ENCODE measurements around the gene AEBP1.

The AEBP1 gene

DNA sequence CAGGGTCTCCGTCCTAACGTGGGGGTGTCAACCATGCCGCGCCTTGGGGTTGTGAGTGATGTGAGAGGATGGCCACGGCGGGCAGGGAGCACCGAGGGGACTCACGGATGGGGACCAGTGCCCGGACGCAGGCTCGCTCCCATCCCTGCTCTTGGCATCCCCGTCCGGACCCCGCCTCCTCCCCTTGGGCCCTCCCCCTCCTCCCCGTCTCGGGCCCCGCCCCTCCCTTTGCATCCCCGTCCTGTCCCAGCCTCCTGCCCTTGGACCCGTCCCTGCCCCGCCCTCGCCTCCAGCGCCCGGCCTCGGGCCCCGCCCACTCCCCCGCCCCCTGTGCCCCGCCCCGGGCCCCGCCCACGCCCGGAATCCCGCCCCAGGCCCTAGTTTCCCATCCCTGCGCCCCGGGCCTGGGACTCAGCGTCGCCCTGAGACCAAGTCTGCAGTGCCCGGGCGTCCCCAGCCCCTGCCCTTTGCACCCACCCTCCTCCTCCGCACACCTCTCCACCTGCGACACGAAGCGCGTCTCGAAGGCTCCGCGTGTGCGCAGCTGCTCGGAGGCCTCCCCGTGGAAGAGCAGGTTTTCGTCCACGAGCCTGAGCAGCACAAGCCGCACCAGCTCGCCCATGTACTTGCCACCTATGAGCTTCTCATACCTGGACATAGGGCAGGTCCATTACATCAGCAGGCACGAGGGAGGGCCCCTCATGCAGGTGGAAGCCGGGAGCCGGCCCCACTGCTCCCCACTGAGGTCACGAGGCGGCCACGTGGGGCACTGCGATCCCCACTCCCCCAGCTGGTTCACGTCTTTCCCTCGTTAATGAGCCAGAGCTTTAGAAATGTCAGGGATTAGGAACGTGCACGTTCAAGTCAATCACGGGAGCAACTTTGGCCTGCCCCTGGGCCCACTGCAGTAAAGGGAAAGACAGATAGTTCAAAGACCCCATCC, 42.1 kb downstream of the AEBP1 start:
- H2AFZ ChIP-seq (ENCODE audit: low read length) = peak overlapping the region; percentile 68
- no peaks in the 10 kb centered on the region for H3K79me1 ChIP-seq (ENCODE audit: low read depth, low read length)
- WGBS, 2 donors (ENCODE audit: extremely low coverage in 2 of 2, insufficient read length in 2 of 2, insufficient replicate concordance in 1 of 2) = no CpG with 5 or more reads among the region's 65 CpGs
- H3K18ac ChIP-seq (ENCODE audit: low read length) = peak overlapping the region; percentile 97
- H2AK5ac ChIP-seq (ENCODE audit: low read depth, low read length) = peak overlapping the region; percentile 39
- peak overlapping the region in 1 of 2 donors; percentile 79 for H3K4me3 ChIP-seq (ENCODE audit: low read length in 2 of 2)
- no peak overlapping the region for H4K8ac ChIP-seq (ENCODE audit: low read depth, low read length)
- no peak overlapping the region for H2BK120ac ChIP-seq (ENCODE audit: low read depth, low read length)
- H3K36me3 ChIP-seq (replicated peaks in 1 of 2; ENCODE audit: control insufficient read depth in 2 of 2, insufficient read depth in 2 of 2, low read length in 2 of 2) = no peaks in the 10 kb centered on the region
- peak overlapping the region; percentile 76 for H3K23ac ChIP-seq (ENCODE audit: low read depth, low read length, poor library complexity)
- peak; percentile 77 for DNase-seq (ENCODE audit: low spot score)
- H2BK12ac ChIP-seq (ENCODE audit: low read length) = no peak overlapping the region
- no peak overlapping the region for H2BK5ac ChIP-seq (ENCODE audit: low read length)
- H3K9me3 ChIP-seq (replicated peaks in 1 of 2; ENCODE audit: control insufficient read depth in 2 of 2, insufficient read depth in 1 of 2, low read depth in 1 of 2, low read length in 2 of 2) = peaks cover 6 to 7% of the 10 kb centered on the region in 2 donors
- no peak overlapping the region for H4K91ac ChIP-seq (ENCODE audit: low read depth, low read length, poor library complexity)
- H2BK15ac ChIP-seq (ENCODE audit: low read length) = no peak overlapping the region
- peak overlapping the region; percentile 85 for H3K4me2 ChIP-seq (ENCODE audit: insufficient read depth, low read length, poor library complexity, severe bottlenecking)
- no peak overlapping the region for H3K4ac ChIP-seq (ENCODE audit: low read length)
- peaks cover 5 to 18% of the 10 kb centered on the region in 2 donors for H3K4me1 ChIP-seq (ENCODE audit: control insufficient read depth in 2 of 2, insufficient read depth in 1 of 2, low read depth in 1 of 2, low read length in 2 of 2)
- peaks cover 7 to 86% (median 26%) of the 10 kb centered on the region in 3 experiments for H3K27me3 ChIP-seq (ENCODE audit: control insufficient read depth in 3 of 3, insufficient read depth in 3 of 3, low read depth in 1 of 3, low read length in 3 of 3)
- H3K9ac ChIP-seq (ENCODE audit: low read depth, low read length, poor library complexity) = peak overlapping the region; percentile 85
- H3K27ac ChIP-seq (replicated peaks; ENCODE audit: low read length) = no peak overlapping the region
- peak overlapping the region; percentile 99 for H3K14ac ChIP-seq (ENCODE audit: low read length)

DNA sequence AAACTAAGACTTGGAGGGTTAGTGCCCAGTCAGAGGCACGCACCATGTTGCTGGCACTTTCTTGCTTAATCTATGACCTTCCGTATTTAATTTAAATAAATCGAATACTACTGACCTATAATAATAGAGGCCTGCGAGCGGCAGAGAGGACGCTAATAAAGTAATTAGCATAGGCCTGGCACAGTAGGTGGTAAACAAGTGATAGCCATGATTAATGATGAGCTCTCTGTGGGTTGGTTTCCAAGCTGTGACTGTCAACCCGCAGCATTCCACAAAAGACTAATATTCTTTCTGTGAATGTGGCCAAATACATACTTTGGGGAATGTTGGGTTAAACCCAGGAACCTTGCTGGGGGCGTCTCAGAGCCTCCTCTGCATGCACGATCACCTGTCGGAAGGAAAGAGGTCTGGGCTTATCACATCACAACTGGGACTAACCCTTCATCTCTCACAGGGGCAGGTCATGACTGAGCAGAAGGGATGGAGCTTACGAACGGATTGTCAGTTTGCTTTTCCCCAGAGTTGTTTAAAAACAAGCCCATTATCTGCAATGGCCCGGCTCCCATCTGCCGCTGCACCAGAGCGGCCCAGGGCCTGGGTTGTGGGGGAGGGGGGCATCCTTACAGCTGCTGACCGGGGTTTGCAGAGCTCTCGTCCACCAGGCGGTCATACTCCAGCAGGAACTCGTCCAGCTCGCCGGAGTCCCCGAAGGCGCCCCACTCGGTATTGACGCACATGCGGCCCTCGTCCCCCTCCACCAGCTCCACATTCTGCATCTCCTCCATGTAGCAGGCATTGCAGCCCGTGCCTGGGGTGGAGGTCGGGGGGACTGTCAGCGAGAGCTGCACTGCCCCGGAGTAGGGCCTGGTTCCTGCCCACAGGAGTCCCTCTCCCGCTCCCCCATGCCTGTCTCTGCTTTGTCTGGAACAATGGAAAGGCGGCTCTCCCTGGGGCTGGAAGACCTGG, 43.2 kb downstream of the AEBP1 start:
- no peak overlapping the region for H4K91ac ChIP-seq (ENCODE audit: low read depth, low read length, poor library complexity)
- peaks cover 6 to 7% of the 10 kb centered on the region in 2 donors for H3K9me3 ChIP-seq (replicated peaks in 1 of 2; ENCODE audit: control insufficient read depth in 2 of 2, insufficient read depth in 1 of 2, low read depth in 1 of 2, low read length in 2 of 2)
- H3K79me1 ChIP-seq (ENCODE audit: low read depth, low read length) = no peaks in the 10 kb centered on the region
- no peak for DNase-seq (ENCODE audit: low spot score)
- no peak overlapping the region for H3K9ac ChIP-seq (ENCODE audit: low read depth, low read length, poor library complexity)
- H3K23ac ChIP-seq (ENCODE audit: low read depth, low read length, poor library complexity) = peak overlapping the region; percentile 6
- H3K18ac ChIP-seq (ENCODE audit: low read length) = peak overlapping the region; percentile 76
- H2BK15ac ChIP-seq (ENCODE audit: low read length) = no peak overlapping the region
- no peak overlapping the region for H3K4me2 ChIP-seq (ENCODE audit: insufficient read depth, low read length, poor library complexity, severe bottlenecking)
- no peak overlapping the region for H3K27ac ChIP-seq (replicated peaks; ENCODE audit: low read length)
- no peak overlapping the region for H4K8ac ChIP-seq (ENCODE audit: low read depth, low read length)
- H2BK5ac ChIP-seq (ENCODE audit: low read length) = no peak overlapping the region
- no peak overlapping the region for H2BK12ac ChIP-seq (ENCODE audit: low read length)
- no peak overlapping the region for H3K4me3 ChIP-seq (ENCODE audit: low read length in 2 of 2)
- H2AFZ ChIP-seq (ENCODE audit: low read length) = peak overlapping the region; percentile 37
- H3K27me3 ChIP-seq (ENCODE audit: control insufficient read depth in 3 of 3, insufficient read depth in 3 of 3, low read depth in 1 of 3, low read length in 3 of 3) = peaks cover 7 to 88% (median 26%) of the 10 kb centered on the region in 3 experiments
- no CpG with 5 or more reads among the region's 33 CpGs for WGBS, 2 donors (ENCODE audit: extremely low coverage in 2 of 2, insufficient read length in 2 of 2, insufficient replicate concordance in 1 of 2)
- H2AK5ac ChIP-seq (ENCODE audit: low read depth, low read length) = no peak overlapping the region
- H3K36me3 ChIP-seq (replicated peaks in 1 of 2; ENCODE audit: control insufficient read depth in 2 of 2, insufficient read depth in 2 of 2, low read length in 2 of 2) = no peaks in the 10 kb centered on the region
- H3K14ac ChIP-seq (ENCODE audit: low read length) = no peak overlapping the region
- peaks cover 5 to 16% of the 10 kb centered on the region in 2 donors for H3K4me1 ChIP-seq (ENCODE audit: control insufficient read depth in 2 of 2, insufficient read depth in 1 of 2, low read depth in 1 of 2, low read length in 2 of 2)
- no peak overlapping the region for H3K4ac ChIP-seq (ENCODE audit: low read length)
- H2BK120ac ChIP-seq (ENCODE audit: low read depth, low read length) = no peak overlapping the region

GRCh38 chr7:44148166-44148565, 44.0 kb downstream of the AEBP1 start:
- Histone ChIP-seq H3K9me3 (replicated peaks in 1 of 2; ENCODE audit: control insufficient read depth in 2 of 2, insufficient read depth in 1 of 2, low read depth in 1 of 2, low read length in 2 of 2) (peaks cover 6 to 7% of the 10 kb centered on the region in 2 donors), H3K36me3 (replicated peaks in 1 of 2; ENCODE audit: control insufficient read depth in 2 of 2, insufficient read depth in 2 of 2, low read length in 2 of 2) (no peaks in the 10 kb centered on the region), H3K4me2 (ENCODE audit: insufficient read depth, low read length, poor library complexity, severe bottlenecking) (no peak overlapping the region), H4K8ac (ENCODE audit: low read depth, low read length) (no peak overlapping the region), H2BK15ac (ENCODE audit: low read length) (no peak overlapping the region), H3K18ac (ENCODE audit: low read length) (no peak overlapping the region), H3K27me3 (ENCODE audit: control insufficient read depth in 3 of 3, insufficient read depth in 3 of 3, low read depth in 1 of 3, low read length in 3 of 3) (peaks cover 7 to 87% (median 26%) of the 10 kb centered on the region in 3 experiments), H3K14ac (ENCODE audit: low read length) (no peak overlapping the region), H2BK5ac (ENCODE audit: low read length) (no peak overlapping the region), H3K4me1 (ENCODE audit: control insufficient read depth in 2 of 2, insufficient read depth in 1 of 2, low read depth in 1 of 2, low read length in 2 of 2) (peaks cover 5 to 16% of the 10 kb centered on the region in 2 donors), H3K4me3 (ENCODE audit: low read length in 2 of 2) (no peak overlapping the region), H2AK5ac (ENCODE audit: low read depth, low read length) (no peak overlapping the region), H2AFZ (ENCODE audit: low read length) (no peak overlapping the region), H4K91ac (ENCODE audit: low read depth, low read length, poor library complexity) (no peak overlapping the region), H3K9ac (ENCODE audit: low read depth, low read length, poor library complexity) (no peak overlapping the region), H2BK12ac (ENCODE audit: low read length) (no peak overlapping the region), H2BK120ac (ENCODE audit: low read depth, low read length) (no peak overlapping the region), H3K4ac (ENCODE audit: low read length) (no peak overlapping the region), H3K27ac (replicated peaks; ENCODE audit: low read length) (no peak overlapping the region), H3K23ac (ENCODE audit: low read depth, low read length, poor library complexity) (no peak overlapping the region), H3K79me1 (ENCODE audit: low read depth, low read length) (no peaks in the 10 kb centered on the region)
- WGBS, 2 donors (ENCODE audit: extremely low coverage in 2 of 2, insufficient read length in 2 of 2, insufficient replicate concordance in 1 of 2) = no CpG with 5 or more reads among the region's 2 CpGs
- no peak for DNase-seq (ENCODE audit: low spot score)
